Activated CD4-positive, alpha-beta T cell treated with anti-CD3 and anti-CD28 coated beads, Interleukin-2, amount 50 U/mL, for 48 hours (primary cell): ENCODE measurements around the gene PLPPR1.

Experiments used
- DNase-seq, 2 experiments: peaks; one replicate each; pipeline ENCODE4 v3.0.0-alpha.2; 2020

Gene PLPPR1

DNA sequence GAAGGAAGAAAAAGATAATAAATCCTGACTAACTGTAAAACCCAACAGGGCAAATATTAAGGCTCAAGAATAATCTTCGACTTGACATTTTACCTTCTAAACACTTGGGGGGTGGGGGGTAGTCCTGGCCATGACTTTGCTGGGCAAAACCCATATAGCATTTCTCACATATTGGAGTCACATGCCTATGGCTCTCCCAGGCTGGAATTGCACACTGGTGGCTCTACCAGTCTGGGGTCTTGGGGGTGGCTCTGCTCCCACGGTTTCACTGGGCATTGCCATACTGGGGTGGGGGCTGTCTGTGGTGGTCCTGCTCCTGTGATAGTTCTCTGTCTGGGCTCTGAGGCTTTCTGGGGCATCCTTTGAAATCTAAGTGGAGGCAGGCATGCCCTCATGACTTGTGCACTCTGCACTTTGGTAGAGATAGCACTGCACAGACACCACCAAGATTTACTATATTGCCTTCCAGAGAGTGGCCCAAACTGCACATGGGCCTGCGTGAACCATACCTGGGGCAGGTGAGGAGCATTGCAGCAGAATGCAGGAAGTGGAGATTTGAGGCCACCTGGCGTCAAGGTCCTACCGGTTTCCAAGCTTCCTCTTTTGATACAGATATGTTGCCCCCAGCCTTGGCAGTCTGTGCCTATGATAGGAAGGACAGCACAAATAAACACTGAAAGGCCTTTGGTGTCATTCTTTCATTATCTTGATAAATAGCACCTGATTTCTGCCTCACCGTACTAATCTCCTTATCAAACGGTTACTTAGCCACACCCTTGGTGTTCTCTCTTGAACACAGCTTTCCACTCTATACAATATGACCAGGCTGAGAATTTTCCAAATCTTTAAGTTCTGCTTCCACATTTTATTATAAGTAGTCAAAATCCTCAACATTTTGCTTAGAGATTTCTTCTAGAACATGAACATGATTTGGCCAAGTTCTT is 326.5 kb downstream of the PLPPR1 start:
- DNase-seq = no peak

DNA sequence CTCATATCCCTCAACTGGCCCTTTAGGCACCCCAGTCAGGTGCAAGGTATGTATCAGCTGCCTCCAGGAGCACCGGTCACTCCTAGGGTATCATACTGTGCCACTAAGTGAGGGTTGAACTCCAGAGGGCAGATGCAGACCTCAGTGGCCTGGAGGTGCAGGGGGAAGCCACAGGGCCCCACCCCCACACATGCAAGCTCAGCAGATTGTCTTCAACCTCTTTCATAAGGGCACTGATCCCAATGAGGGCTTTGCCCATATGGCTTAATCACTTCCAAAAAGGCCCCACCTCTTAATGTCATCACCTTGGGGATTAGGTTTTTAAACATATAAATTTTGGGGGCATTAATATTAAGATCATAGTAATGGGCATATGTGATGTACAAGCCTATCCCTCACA is 328.1 kb downstream of the PLPPR1 start:
- DNase-seq = no peak

DNA sequence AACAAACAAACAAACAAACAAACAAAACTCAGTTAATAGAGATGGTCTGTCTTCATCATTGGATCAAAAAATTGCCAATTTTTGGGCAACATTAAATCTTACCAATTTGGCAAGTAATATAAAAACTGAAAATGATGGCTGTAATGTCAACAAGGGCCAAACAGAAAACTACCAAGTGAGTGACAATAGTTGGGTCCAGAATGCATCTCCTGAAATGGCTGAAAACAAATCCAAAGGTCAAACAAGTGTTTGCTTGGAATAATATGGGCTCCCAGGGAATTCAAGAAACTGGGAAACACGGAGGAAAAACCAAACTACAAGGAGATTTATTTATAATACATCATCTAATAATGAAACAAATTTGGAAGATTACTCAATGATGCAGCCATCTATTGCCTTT is 331.2 kb downstream of the PLPPR1 start:
- no peak for DNase-seq

DNA sequence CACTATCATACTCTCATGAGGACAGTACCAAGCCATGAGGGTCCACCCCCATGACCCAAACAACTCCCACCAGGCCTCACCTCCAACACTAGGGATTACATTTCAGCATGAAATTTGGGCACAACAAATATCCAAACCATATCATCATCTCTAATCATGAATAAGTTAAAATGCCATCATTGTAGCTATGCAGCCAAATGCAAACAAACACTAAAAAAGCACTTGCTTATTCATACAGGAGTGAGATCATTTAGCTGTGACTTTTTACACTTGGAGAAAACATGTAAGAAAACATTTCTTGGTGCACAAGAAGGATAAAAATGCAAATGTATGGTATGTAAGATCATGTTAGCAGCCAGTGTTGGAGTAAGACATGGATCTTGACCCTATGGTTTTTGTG is 332.1 kb downstream of the PLPPR1 start:
- no peak for DNase-seq

DNA sequence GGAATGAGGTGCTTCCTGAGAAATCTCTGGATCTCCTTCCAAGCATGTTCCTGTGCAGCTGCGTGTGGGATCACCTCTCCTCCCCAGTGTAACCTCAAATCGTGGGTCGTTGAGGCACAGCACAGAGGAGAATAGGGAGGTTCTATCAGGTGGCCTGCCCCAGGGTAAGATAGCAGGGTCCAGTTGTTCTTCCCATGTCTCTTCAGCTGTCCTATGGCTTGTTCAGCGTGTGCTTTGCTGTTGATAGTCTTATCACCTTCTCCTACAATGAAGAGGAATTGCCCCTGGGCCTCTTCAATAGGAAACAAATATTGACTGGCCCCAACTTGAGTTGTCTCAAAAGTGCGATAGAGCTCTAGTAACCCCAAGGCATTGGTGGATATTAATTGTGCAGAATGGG is 333.9 kb downstream of the PLPPR1 start:
- no peak for DNase-seq

DNA sequence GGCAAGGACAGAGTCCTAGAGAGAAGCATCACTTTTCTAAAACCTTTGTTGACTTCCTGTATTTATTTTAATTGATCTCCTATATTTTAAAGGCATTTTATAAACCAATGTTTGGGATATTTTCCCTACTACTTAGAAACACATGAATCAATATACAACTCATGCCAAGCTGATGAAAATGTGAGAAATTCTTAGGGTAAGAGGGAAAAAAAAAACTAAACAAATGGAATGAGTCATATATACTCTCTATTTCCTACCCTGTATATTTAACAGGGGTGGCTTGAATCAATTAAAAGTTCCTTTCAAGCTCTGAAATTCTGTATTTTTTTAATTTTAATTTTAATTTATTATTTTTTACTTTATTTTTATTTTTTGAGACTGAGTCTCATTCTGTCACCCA is 336.7 kb downstream of the PLPPR1 start:
- DNase-seq = no peak

DNA sequence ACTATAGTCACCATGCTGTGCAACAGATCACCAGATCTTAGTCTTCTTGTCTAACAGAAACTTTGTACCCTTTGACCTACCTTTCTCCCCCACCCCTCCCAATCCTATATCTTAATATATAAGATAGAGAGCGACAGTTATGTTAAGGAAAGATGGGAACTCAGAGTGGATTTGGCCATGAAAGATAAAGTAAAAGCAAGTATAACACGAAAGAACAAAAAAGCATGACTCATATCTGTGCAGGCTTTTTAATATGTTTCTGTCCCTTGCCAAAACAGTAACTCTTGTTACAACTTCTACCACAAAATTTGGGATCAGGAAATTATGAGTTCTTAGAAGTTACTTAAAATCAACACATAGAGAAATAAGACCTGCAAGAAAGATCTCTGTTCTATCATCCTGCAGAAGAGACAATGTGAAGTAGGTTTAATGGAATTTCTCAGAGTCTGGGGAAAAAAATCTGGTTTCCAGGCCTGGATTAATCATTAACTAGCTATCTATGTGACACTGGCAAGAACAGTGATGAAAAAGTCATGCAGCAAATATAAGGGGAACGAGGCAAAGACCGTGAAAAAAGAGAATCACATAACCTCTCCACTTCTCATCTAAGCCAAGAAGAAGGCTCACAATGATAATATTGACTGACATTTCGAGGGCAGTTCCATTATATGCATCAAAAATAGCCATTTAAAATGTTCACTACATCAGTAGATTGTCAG is 337.7 kb downstream of the PLPPR1 start:
- DNase-seq = no peak

DNA sequence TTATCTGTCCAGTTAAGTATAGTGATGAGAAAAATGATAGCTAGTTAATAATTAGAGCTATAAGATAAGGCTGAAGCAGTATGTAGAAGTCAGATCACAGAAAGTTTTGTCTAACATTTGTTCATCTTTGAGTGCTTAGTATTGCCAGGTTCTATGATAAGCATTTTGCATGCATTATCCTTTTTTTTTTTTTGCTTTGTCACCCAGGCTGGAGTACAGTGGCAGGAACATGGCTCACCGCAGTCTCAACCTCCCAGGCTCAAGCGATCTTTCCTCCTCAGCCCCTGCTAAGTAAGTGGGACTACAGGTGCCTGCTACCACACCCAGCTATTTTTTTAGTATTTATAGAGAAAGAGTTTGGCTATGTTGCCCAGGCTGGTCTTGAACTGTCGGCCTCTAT is 338.8 kb downstream of the PLPPR1 start:
- no peak for DNase-seq

DNA sequence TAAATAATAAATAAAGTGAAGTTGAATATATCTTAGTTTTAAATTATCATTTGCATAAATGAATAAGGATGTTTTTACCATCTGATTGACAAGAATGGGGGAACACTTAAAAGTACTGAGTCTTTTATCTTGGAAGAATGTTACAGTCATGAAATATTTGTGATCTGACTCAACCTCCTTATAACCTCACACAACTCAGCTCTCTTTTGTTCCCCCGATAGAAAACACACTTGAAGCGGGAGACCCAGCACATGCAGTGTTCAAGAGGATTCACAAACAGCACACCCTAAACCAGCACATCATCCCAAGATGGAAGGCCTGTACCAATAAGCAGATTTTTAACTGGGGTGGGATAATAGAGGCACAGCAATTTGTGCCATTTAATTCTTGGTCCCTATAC is 340.8 kb downstream of the PLPPR1 start:
- DNase-seq = no peak

DNA sequence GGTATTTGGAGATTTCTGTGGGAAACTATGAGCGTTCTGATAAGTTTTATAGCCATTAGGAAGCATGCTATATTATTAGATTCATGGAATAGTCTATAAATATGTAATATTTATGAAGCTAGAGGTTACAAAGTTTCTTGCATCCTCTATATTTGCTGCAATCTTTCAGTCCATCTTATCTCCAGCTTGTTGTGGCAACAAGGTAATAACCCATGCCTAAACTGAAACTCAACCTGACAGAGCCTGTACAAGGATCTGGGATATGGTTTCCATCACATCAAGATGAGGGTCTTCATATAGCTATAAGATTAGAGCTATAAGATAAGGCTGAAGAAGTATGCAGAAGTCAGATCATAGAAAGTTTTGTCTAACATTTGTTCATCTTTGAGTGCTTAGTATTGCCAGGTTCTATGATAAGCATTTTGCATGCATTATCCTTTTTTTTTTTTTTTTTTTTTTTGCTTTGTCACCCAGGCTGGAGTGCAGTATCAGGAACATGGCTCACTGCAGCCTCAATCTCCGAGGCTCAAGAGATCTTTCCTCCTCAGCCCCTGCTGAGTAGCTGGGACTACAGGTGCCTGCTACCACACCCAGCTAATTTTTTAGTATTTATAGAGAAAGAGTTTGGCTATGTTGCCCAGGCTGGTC is 341.5 kb downstream of the PLPPR1 start:
- no peak for DNase-seq

DNA sequence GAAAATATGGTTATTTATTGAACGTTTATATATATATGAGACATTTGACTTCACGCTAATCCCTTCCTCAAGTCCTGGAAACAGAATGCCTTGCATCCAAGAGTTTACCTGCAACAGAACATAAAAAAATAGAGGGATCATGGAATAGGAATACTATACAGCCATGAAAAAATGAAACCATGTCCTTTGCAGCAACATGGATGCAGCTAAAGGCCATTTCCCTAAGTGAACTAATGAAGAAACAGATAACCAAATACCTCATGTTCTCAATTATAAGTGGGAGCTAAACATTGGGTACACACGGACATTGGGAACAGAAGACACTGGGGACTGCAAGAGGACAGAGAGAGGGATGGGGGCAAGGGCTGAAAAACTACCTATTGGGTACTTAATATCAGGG is 343.3 kb downstream of the PLPPR1 start:
- DNase-seq = no peak

DNA sequence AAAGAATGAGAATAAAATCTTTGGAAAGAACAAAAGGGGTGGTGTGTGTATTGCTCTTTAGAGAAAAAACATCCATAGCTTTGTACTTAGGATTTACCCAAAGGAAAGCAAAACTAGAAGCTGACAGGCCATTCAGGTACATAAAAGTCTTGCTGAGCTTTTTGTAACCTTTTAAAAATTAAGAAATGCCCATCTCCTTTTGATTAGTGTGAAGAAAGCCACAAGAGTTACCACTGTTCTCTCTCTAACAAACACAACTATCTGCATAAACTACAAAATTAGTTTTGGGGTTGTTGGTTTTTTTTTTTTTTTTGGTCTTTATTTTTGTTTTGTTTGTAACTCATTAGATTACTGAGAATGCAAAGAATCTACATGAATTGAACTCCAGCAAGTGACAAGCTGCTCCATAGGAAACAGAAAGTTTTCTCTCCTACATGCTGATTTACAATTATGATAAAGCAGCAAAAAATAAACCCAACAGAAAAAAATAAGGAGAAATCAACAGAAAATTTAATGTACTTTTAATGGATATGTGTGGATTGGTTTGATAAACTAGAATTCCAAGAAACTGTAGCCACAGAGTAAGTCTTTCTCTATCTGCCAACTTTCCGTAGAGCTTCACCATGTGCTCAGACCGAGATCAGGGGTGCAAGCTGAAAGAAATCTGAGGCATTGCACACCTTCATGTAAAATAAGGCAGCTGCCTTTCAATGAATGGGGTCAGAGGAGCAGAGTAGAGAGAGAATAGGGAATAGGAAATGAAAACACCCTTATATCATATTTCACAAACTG is 344.0 kb downstream of the PLPPR1 start:
- DNase-seq = no peak
